K562 (cell line): Measurements from ENCODE around the gene IBA57.

ENCODE experiments used
- FOS ChIP-seq: IDR thresholded peaks from 3 replicates; pipeline ENCODE4 v1.6.1; 2011; ENCODE audit not compliant: insufficient read length; ENCODE audit errors: extremely low read depth
- HMGN3 ChIP-seq: IDR thresholded peaks from 2 replicates; pipeline ENCODE4 v1.6.1; 2011; ENCODE audit warnings: borderline replicate concordance, low read depth, mild to moderate bottlenecking, mixed read lengths, low read length; ENCODE audit not compliant: insufficient read length; ENCODE audit errors: extremely low read depth
- POLR2A ChIP-seq: fragments of 450-650 bp; conservative IDR thresholded peaks from 2 replicates; pipeline ENCODE4 v1.6.1; 2016
- POLR2AphosphoS5 ChIP-seq: IDR thresholded peaks from 2 replicates; pipeline ENCODE4 v1.6.1; 2011; ENCODE audit warnings: mild to moderate bottlenecking, low read depth, low read length, moderate library complexity; ENCODE audit not compliant: control insufficient read depth, insufficient read depth
- RAD21 ChIP-seq, 2 experiments: fragments of 250-450 bp in 1 of 2; fragments of 450-650 bp in 1 of 2; sonication (Bioruptor Pico) in 1 of 2; formaldehyde crosslinking in 1 of 2; IDR thresholded peaks in 1 of 2; conservative IDR thresholded peaks in 1 of 2; 2 replicates each; pipeline versions ENCODE4 v1.4.0 to v1.8.0; 2020 to 2022; ENCODE audit warnings: mild to moderate bottlenecking in 2 of 2, moderate library complexity in 1 of 2
- SP2 ChIP-seq: IDR thresholded peaks from 2 replicates; pipeline ENCODE4 v1.6.1; 2011; ENCODE audit warnings: mild to moderate bottlenecking, low read depth, low read length, moderate library complexity; ENCODE audit not compliant: poor library complexity, severe bottlenecking; ENCODE audit errors: extremely low read depth
- U2AF1 ChIP-seq: fragments of 200-400 bp; formaldehyde crosslinking; optimal IDR thresholded peaks from 2 replicates; pipeline ENCODE3; 2017; ENCODE audit warnings: mild to moderate bottlenecking, low read depth, low read length, moderate library complexity
- ZNF224 ChIP-seq: sonication (generic); formaldehyde crosslinking; IDR thresholded peaks from 2 replicates; pipeline ENCODE4 v1.8.0; 2022; ENCODE audit warnings: mild to moderate bottlenecking, missing genetic modification reagents
- TF ChIP-seq, protein P1 (sequence below): sonication (generic); formaldehyde crosslinking; IDR thresholded peaks from 2 replicates; pipeline ENCODE4 v1.5.0; 2020; ENCODE audit warnings: missing genetic modification reagents
- TF ChIP-seq, protein P2 (sequence below): sonication (generic); formaldehyde crosslinking; IDR thresholded peaks from 2 replicates; pipeline ENCODE4 v1.9.0; 2022; ENCODE audit warnings: mild to moderate bottlenecking, missing genetic modification reagents
- TF ChIP-seq, protein P3 (sequence below): sonication (generic); formaldehyde crosslinking; IDR thresholded peaks from 2 replicates; pipeline ENCODE4 v1.8.0; 2023; ENCODE audit warnings: mild to moderate bottlenecking, missing genetic modification reagents

GRCh38 chr1:228182296-228183030 is 16.9 kb downstream of the IBA57 start:
- TF ChIP-seq FOS, result no peak
- TF ChIP-seq ZNF224, result no peak
- TF ChIP-seq, protein P1, sequence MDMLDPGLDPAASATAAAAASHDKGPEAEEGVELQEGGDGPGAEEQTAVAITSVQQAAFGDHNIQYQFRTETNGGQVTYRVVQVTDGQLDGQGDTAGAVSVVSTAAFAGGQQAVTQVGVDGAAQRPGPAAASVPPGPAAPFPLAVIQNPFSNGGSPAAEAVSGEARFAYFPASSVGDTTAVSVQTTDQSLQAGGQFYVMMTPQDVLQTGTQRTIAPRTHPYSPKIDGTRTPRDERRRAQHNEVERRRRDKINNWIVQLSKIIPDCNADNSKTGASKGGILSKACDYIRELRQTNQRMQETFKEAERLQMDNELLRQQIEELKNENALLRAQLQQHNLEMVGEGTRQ, result no peak
- no peak for TF ChIP-seq POLR2A
- no peak for TF ChIP-seq U2AF1
- TF ChIP-seq, protein P2, sequence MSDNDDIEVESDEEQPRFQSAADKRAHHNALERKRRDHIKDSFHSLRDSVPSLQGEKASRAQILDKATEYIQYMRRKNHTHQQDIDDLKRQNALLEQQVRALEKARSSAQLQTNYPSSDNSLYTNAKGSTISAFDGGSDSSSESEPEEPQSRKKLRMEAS (CRISPR knock-in tag), result no peak
- no peak for TF ChIP-seq RAD21 (CRISPR knock-in tag; conservative IDR thresholded peaks at IDR 0.05 in 1 of 2, IDR thresholded peaks at IDR 0.05 in 1 of 2)
- TF ChIP-seq POLR2AphosphoS5, result no peak
- no peak for TF ChIP-seq HMGN3
- TF ChIP-seq SP2, result no peak
- TF ChIP-seq, protein P3, sequence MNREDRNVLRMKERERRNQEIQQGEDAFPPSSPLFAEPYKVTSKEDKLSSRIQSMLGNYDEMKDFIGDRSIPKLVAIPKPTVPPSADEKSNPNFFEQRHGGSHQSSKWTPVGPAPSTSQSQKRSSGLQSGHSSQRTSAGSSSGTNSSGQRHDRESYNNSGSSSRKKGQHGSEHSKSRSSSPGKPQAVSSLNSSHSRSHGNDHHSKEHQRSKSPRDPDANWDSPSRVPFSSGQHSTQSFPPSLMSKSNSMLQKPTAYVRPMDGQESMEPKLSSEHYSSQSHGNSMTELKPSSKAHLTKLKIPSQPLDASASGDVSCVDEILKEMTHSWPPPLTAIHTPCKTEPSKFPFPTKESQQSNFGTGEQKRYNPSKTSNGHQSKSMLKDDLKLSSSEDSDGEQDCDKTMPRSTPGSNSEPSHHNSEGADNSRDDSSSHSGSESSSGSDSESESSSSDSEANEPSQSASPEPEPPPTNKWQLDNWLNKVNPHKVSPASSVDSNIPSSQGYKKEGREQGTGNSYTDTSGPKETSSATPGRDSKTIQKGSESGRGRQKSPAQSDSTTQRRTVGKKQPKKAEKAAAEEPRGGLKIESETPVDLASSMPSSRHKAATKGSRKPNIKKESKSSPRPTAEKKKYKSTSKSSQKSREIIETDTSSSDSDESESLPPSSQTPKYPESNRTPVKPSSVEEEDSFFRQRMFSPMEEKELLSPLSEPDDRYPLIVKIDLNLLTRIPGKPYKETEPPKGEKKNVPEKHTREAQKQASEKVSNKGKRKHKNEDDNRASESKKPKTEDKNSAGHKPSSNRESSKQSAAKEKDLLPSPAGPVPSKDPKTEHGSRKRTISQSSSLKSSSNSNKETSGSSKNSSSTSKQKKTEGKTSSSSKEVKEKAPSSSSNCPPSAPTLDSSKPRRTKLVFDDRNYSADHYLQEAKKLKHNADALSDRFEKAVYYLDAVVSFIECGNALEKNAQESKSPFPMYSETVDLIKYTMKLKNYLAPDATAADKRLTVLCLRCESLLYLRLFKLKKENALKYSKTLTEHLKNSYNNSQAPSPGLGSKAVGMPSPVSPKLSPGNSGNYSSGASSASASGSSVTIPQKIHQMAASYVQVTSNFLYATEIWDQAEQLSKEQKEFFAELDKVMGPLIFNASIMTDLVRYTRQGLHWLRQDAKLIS (CRISPR knock-in tag), result no peak
